HG02970 (cell line): Measurements from ENCODE around the gene PAX6.

Experiments
- ATAC-seq: cut with Tn5 transposase; IDR thresholded peaks from one replicate; pipeline ENCODE4 v1.9.1; 2021; ENCODE audit warnings: mild to moderate bottlenecking, moderate library complexity, moderate number of reproducible peaks; ENCODE audit not compliant: unreplicated experiment, low FRiP score

The PAX6 gene

GRCh38 chr11:31810779-31811647 is at the start of gene PAX6:
Gene PAX6, minus strand, starts transcription at chr11:31811322. Its CDS starts 4,911 bp downstream, at chr11:31806411.
- ATAC-seq, result peak; percentile 68

- no peak for ATAC-seq
These were observed 49.3 kb upstream of the PAX6 start for GRCh38 chr11:31860391-31860790.

GRCh38 chr11:31856248-31856647 is 45.1 kb upstream of the PAX6 start:
- ATAC-seq, result no peak

- ATAC-seq, result no peak
These were observed 44.3 kb upstream of the PAX6 start for GRCh38 chr11:31855466-31855865.

GRCh38 chr11:31850365-31850764 is 39.2 kb upstream of the PAX6 start:
- ATAC-seq, result no peak

DNA sequence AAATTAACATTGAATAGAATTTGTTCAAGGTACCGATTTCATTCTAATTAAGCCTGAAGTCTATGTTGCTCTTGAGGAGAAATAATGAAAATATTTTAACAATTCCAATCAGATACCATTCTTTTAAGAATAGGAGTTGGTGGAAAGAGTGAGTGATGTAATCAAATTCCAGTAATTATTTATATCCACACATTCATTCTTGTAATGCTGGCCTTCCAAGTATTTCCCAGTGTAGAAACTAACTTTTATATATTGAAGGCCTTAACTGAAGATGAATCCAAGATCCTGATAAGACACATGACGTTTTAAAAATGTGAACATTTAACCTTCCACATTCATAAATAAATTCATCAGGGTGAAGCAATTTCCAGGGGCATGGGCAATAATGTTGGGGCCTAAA is 36.6 kb upstream of the PAX6 start:
- ATAC-seq, result no peak

DNA sequence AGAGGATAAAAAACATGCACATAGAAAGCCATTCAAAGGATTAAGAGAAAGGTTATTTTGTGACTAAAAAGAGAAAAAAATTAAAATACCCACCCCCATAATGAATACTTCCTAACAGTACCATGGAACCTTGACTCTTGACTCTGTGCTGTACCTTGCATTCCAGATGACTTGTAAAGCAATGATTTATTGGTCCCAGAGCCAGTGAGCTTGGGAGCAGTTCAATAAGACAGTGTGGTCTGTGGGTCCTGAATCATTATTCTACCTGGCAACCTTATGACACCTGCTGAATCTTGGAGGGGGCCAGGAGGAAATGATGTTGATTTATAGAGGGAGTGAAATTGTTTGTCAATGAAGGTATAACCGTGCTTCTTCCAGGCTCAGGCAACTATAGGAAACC is 34.2 kb upstream of the PAX6 start:
- ATAC-seq, result no peak

DNA sequence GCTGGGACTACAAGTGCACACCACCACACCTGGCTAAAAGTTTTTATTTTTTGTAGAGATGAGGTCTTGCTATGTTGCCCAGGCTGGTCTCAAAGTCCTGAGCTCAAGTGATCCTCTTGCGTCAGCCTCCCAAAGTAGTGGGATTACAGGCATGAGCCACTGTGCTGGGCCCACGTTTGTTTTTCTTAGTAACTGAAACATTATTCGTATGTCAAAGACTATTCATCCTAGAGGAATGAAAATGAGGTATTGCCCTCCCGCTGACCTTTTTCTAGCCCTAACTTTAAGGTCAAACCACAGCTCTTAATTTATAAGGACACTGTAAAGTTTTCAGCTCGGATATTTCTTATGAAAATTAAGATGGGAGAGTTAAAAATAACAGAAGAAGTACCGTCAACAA is 33.2 kb upstream of the PAX6 start:
- ATAC-seq, result no peak

- ATAC-seq, result no peak
These were observed 30.3 kb upstream of the PAX6 start for GRCh38 chr11:31841435-31841834.

- ATAC-seq, result no peak
These were observed 23.1 kb upstream of the PAX6 start for GRCh38 chr11:31834237-31834636.

- no peak for ATAC-seq
These were observed 19.3 kb upstream of the PAX6 start for GRCh38 chr11:31830406-31830805.

DNA sequence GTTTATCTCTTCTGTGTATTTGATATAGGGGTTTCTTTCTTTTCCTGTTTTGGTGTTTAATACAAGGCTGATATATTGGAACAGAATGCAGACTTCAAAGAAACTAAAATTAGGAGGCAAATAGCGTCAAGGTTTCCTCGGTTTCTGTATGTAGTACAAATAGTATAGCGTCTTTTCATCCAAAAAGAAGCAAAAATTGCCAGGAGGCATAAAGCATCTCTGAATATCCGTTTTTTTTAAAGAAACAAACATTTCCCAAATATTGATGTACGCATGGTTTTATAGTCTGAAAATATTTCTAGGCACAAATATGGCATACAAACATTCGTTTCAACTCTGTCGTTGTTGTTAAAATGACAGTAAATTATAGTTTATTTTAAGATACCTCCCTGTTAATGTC is 17.1 kb upstream of the PAX6 start:
- ATAC-seq, result no peak

GRCh38 chr11:31827455-31828206 is 16.5 kb upstream of the PAX6 start:
- no peak for ATAC-seq

GRCh38 chr11:31826536-31827438 is 15.7 kb upstream of the PAX6 start:
- ATAC-seq, result no peak

GRCh38 chr11:31825838-31826484 is 14.8 kb upstream of the PAX6 start:
- ATAC-seq, result no peak

GRCh38 chr11:31824879-31825837 is 14.0 kb upstream of the PAX6 start:
- no peak for ATAC-seq

- no peak for ATAC-seq
These were observed 13.3 kb upstream of the PAX6 start for GRCh38 chr11:31824332-31824878.

DNA sequence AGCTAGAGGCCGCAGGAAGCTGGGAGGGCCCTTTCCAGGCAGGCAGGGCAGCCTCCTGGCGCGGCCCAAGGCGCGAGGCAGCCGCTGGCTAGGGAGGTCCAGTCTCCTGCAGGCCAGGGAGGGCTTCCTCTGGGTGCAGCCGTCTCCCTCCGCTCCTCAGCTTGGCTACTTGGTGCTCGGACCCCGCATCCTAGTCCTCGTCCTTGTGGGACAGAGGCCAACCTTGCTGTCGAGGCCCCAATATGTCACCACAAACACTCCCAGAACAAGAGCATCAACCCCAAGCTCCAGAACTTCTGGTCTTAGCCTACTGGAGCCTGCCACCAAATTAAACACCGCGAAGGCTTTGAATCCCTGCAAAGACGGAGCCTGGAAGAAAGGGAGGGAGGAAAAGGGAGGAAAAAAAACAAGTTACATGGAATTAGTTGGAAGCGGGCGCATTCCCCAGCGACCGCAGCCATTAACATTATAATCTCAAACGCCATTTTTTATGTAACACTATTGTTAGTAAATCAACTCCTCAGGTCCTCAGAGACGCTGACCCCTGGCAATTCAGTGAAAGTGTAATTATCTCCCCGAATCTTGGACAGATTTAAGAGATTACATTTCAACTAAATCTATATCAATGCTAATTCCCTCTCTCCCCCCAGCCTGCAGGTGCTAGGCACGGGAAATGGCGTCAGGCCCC is 12.7 kb upstream of the PAX6 start:
- ATAC-seq, result no peak
